Measurements from ENCODE around the gene CHIT1. TPM values are rescaled to one million over a fixed set of nuclear protein-coding genes. Genes with fewer than 3 reads are reported as not detected.
A peak's percentile ranks its signal among the peaks of the same experiment; 100 is the strongest.

The CHIT1 gene
- total RNA-seq, 2 experiments from 2014 or later: 1.9 to 3.6 TPM

- Histone ChIP-seq H3K9me2 (ENCODE audit: insufficient read depth, low read length) (no peaks in the 10 kb centered on the region), H3K4me1 (ENCODE audit: insufficient read depth, low read length, poor library complexity, severe bottlenecking) (no peaks in the 10 kb centered on the region), H3K79me2 (ENCODE audit: insufficient read depth, low read depth, low read length) (no peaks in the 10 kb centered on the region), H4K20me1 (ENCODE audit: insufficient read depth, low read length) (no peaks in the 10 kb centered on the region), H3K9me3 (ENCODE audit: low read length) (no peaks in the 10 kb centered on the region), H3K4me2 (ENCODE audit: low read length) (no peak overlapping the region), H3K36me3 (ENCODE audit: insufficient read depth, low read length) (no peaks in the 10 kb centered on the region), H3K4me3 (ENCODE audit: low read depth, low read length, poor library complexity, severe bottlenecking) (no peak overlapping the region), H2AFZ (ENCODE audit: low read length) (no peak overlapping the region), H3K27ac (ENCODE audit: low read depth, low read length, poor library complexity, severe bottlenecking) (no peak overlapping the region)
- DNase-seq (ENCODE audit: low spot score): no peak
- CTCF ChIA-PET (ENCODE audit: unreplicated experiment): interaction anchor here (0.7 kb wide), 1 partner anchor 1014 kb away, joined by 3 read pairs; the partner anchor contains the start of gene PTPN7
- TF ChIP-seq EZH2phosphoT487 (IDR thresholded peaks at IDR 0.05; ENCODE audit: borderline replicate concordance, low read depth, low read length) (no peak), CTCF (conservative IDR thresholded peaks at IDR 0.05; ENCODE audit: low read length) (no peak)
- intact Hi-C loops (cut with micrococcal nuclease; ENCODE audit: unreplicated experiment): no loop called here
- POLR2A ChIA-PET: no interaction called here
- no TSS peak for BruUV-seq (replicated peaks)
Observed at GRCh38 chr1:203174324-203174985, 55.0 kb downstream of the CHIT1 start.

GRCh38 chr1:203173566-203173965 lies 55.9 kb downstream of the CHIT1 start:
- H3K4me3 ChIP-seq (ENCODE audit: low read depth, low read length, poor library complexity, severe bottlenecking): no peak overlapping the region
- no peaks in the 10 kb centered on the region for H3K79me2 ChIP-seq (ENCODE audit: insufficient read depth, low read depth, low read length)
- no peaks in the 10 kb centered on the region for H3K9me2 ChIP-seq (ENCODE audit: insufficient read depth, low read length)
- intact Hi-C loops (cut with micrococcal nuclease; ENCODE audit: unreplicated experiment): loop anchor here (2.0 kb wide), 1 partner anchor 135 kb away; no protein-coding TSS in a partner anchor
- DNase-seq (ENCODE audit: low spot score): peak; percentile 19
- POLR2A ChIA-PET: interaction anchor here (0.6 kb wide), 1 partner anchor 885 kb away, joined by 3 read pairs; no protein-coding TSS in a partner anchor
- H2AFZ ChIP-seq (ENCODE audit: low read length): no peak overlapping the region
- H3K27ac ChIP-seq (ENCODE audit: low read depth, low read length, poor library complexity, severe bottlenecking): no peak overlapping the region
- TF ChIP-seq CTCF (conservative IDR thresholded peaks at IDR 0.05; ENCODE audit: low read length) (no peak), EZH2phosphoT487 (IDR thresholded peaks at IDR 0.05; ENCODE audit: borderline replicate concordance, low read depth, low read length) (no peak)
- H3K4me2 ChIP-seq (ENCODE audit: low read length): no peak overlapping the region
- CTCF ChIA-PET (ENCODE audit: unreplicated experiment): interaction anchor here (1.1 kb wide), 1 partner anchor 34 kb away, joined by 4 read pairs; no protein-coding TSS in a partner anchor
- no peaks in the 10 kb centered on the region for H3K36me3 ChIP-seq (ENCODE audit: insufficient read depth, low read length)
- no peaks in the 10 kb centered on the region for H4K20me1 ChIP-seq (ENCODE audit: insufficient read depth, low read length)
- no TSS peak for BruUV-seq (replicated peaks)
- no peaks in the 10 kb centered on the region for H3K9me3 ChIP-seq (ENCODE audit: low read length)
- H3K4me1 ChIP-seq (ENCODE audit: insufficient read depth, low read length, poor library complexity, severe bottlenecking): no peaks in the 10 kb centered on the region

- H3K9me2 ChIP-seq (ENCODE audit: insufficient read depth, low read length): no peaks in the 10 kb centered on the region
- intact Hi-C loops (cut with micrococcal nuclease; ENCODE audit: unreplicated experiment): loop anchor here (2.0 kb wide), 1 partner anchor 134 kb away; no protein-coding TSS in a partner anchor
- H4K20me1 ChIP-seq (ENCODE audit: insufficient read depth, low read length): no peaks in the 10 kb centered on the region
- H2AFZ ChIP-seq (ENCODE audit: low read length): no peak overlapping the region
- no peaks in the 10 kb centered on the region for H3K4me1 ChIP-seq (ENCODE audit: insufficient read depth, low read length, poor library complexity, severe bottlenecking)
- no peaks in the 10 kb centered on the region for H3K36me3 ChIP-seq (ENCODE audit: insufficient read depth, low read length)
- H3K27ac ChIP-seq (ENCODE audit: low read depth, low read length, poor library complexity, severe bottlenecking): no peak overlapping the region
- no peaks in the 10 kb centered on the region for H3K79me2 ChIP-seq (ENCODE audit: insufficient read depth, low read depth, low read length)
- H3K4me3 ChIP-seq (ENCODE audit: low read depth, low read length, poor library complexity, severe bottlenecking): no peak overlapping the region
- TF ChIP-seq EZH2phosphoT487 (IDR thresholded peaks at IDR 0.05; ENCODE audit: borderline replicate concordance, low read depth, low read length) (no peak), CTCF (conservative IDR thresholded peaks at IDR 0.05; ENCODE audit: low read length) (no peak)
- no peaks in the 10 kb centered on the region for H3K9me3 ChIP-seq (ENCODE audit: low read length)
- DNase-seq (ENCODE audit: low spot score): no peak
- no TSS peak for BruUV-seq (replicated peaks)
- no peak overlapping the region for H3K4me2 ChIP-seq (ENCODE audit: low read length)
- CTCF ChIA-PET (ENCODE audit: unreplicated experiment): interaction anchor here (1.1 kb wide), 1 partner anchor 35 kb away, joined by 4 read pairs; no protein-coding TSS in a partner anchor
- POLR2A ChIA-PET: interaction anchor here (0.6 kb wide), 1 partner anchor 885 kb away, joined by 3 read pairs; no protein-coding TSS in a partner anchor
Observed at GRCh38 chr1:203173011-203173555, 56.4 kb downstream of the CHIT1 start.

All from OCI-LY7 (cell line).